ENCODE data around the gene SLX4IP.
A peak's percentile ranks its signal among the peaks of the same experiment; 100 is the strongest.

Gene SLX4IP

DNA sequence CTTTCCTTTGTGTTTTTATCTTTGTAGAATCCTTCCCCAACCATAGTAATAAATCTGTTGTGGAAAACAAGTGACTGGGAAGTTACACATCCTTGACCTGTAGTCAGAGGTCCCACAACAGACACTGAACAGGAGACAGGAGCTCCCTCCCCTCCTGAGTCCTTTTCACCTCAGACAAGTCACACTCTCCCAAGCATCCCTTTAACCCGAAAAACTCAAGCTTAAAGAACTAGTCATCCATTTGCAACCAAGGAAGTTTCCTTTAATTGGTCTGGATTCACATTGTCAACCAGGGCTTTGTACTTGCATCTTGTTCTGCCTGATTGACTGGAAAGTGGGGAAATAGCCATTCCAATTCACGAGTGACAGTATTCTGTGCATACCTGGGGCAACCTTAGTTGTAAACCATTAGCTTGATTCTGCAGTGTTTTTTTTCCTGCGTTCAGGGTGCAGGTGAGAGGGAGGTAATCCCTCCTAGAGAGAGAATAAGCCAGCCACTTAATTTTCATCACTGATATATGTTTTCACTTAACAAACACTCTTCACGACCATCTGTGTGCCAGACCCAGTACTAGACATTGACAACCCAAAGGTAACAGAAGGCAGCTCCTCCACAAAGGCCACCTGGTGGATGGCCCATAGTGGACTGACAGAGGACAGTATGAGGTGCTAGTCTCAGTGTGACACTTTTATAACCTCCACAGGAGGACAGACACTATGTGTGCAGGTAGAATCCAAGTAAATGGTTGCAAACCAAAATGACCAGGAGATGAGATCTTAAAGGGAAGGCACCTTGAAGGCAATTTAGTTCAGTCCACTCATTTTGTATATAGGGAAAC, 112.4 kb downstream of the SLX4IP start:
- no peak overlapping the region for H3K4me3 Mint-ChIP-seq

DNA sequence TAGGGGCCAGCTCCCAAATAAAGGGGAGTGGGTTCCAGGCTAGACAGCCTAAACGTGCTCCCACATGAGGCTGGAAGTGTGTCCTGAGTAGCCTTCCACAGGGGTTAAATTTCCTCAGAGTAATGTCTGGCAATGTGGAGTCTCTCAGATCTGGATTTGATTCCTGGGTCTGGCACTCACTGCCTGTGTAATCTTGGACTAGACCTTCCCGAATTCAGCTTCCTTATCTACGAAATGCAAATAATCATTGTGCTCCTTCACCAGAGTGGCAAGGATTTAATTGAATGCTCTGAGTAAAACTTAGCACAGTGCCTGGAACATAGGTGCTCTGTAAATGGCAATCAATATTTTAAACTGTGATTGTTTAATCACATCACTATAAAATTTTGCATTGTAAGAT, 114.4 kb downstream of the SLX4IP start:
- H3K36me3 Mint-ChIP-seq (ENCODE audit: low read depth): no peaks in the 10 kb centered on the region
- H3K27ac Mint-ChIP-seq: no peak overlapping the region
- no peak overlapping the region for H3K4me3 Mint-ChIP-seq
- H3K27me3 Mint-ChIP-seq: no peaks in the 10 kb centered on the region
- H3K9me3 Mint-ChIP-seq: no peaks in the 10 kb centered on the region
- peaks cover 59% of the 10 kb centered on the region for H3K4me1 Mint-ChIP-seq (ENCODE audit: low read depth)

More for the DNA sequence above, 112.4 kb downstream of the SLX4IP start:
- Mint-ChIP-seq H3K27ac (no peak overlapping the region), H3K27me3 (no peaks in the 10 kb centered on the region), H3K9me3 (no peaks in the 10 kb centered on the region), H3K4me1 (ENCODE audit: low read depth) (peaks cover 45% of the 10 kb centered on the region), H3K36me3 (ENCODE audit: low read depth) (no peaks in the 10 kb centered on the region)

DNA sequence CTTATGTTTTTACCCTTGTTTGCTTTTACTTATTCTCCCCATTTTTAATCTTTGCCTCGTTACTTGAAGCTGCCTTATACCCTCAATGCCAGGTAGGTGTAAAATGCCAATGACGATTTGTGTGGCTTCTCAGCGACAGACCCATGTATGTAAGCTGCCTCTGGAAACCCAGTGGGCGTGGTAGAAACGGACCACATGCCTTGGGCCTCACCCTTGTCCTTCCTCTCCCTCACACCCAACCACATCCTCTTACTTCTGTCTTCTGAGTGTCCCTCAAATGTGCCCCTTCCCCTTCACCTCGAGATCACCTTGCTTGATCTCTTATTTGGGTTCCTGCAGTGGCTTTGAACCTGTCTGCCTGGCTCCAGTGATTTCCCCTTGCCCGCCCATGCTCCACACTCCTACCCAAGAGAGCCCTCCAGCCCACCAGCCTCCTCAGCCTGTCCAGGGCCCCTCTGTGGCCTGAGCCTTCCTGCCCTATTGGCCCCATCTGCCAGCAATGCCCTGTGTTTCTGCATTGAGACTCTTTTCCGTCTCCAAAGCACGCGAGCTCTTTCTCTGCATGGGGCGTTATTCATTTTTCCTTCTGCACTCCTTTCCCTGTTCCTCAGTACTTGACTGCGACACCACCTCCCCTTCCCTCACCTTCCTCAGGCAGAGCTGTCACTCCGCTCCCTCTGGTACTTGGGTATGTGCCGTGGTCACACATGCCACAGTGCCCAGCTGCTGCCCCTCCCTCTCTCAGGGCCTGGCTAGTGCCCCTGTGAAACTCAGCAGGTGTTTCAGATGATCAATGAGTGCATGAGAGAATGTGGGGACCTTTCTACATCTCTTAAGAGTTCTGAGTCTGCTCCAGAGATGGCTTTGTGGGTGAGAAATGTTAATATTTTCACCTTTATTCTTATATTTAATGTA, 115.4 kb downstream of the SLX4IP start:
- H3K4me1 Mint-ChIP-seq (ENCODE audit: low read depth): peaks cover 59% of the 10 kb centered on the region
- H3K27ac Mint-ChIP-seq: peak overlapping the region; percentile 26
- no peak overlapping the region for H3K4me3 Mint-ChIP-seq
- no peaks in the 10 kb centered on the region for H3K27me3 Mint-ChIP-seq
- H3K9me3 Mint-ChIP-seq: no peaks in the 10 kb centered on the region
- no peaks in the 10 kb centered on the region for H3K36me3 Mint-ChIP-seq (ENCODE audit: low read depth)

DNA sequence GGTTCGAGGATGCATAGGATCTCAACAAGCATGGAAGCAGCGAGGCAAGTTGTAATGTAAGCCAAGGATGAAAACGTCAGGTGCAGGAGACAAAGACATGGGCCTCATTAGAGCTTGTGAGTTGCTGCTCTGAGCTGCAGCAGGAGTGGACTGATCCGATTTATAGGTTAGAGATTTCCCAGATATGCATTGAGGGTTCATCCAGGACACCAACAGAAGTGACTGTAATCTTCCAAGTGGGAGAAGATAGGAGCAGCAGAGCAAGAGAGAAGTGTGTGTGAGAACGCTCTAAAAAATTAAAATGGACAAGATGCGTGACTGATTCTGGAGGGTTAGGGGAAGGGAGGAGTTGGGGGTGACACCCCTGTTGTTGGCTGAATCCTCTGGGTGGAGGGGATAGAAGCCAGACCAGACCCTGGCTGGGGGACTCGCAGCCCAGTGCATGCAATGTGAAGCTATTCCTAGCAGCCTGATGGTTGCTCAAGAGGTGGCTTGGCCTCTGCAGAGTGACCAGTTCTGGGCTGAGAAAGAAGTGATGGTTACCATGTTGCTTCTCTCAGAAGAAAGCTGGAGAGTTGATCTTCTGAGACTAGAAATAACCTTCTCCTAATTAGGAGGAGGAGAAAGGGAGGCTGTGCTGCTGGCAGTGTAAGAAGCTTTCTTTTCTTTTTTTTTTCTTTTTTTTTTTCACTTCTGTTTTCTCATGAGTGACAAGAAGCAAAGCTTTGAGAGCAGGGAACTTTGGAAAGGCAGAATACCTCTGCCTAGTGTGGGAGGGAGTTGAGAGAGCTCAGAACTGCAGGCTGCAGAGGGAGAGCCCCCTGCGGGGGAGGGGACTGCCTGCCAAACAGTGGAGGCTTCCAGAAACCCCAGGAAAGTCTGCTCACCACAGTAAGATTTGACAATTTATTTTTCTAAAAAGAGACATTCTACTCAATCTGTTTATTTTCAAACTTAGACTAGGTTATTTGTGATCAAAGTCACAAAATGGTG, 116.9 kb downstream of the SLX4IP start:
- Mint-ChIP-seq H3K9me3 (no peaks in the 10 kb centered on the region), H3K27me3 (no peaks in the 10 kb centered on the region), H3K27ac (no peak overlapping the region), H3K4me1 (ENCODE audit: low read depth) (peaks cover 52% of the 10 kb centered on the region), H3K36me3 (ENCODE audit: low read depth) (peaks cover 3% of the 10 kb centered on the region), H3K4me3 (no peak overlapping the region)

DNA sequence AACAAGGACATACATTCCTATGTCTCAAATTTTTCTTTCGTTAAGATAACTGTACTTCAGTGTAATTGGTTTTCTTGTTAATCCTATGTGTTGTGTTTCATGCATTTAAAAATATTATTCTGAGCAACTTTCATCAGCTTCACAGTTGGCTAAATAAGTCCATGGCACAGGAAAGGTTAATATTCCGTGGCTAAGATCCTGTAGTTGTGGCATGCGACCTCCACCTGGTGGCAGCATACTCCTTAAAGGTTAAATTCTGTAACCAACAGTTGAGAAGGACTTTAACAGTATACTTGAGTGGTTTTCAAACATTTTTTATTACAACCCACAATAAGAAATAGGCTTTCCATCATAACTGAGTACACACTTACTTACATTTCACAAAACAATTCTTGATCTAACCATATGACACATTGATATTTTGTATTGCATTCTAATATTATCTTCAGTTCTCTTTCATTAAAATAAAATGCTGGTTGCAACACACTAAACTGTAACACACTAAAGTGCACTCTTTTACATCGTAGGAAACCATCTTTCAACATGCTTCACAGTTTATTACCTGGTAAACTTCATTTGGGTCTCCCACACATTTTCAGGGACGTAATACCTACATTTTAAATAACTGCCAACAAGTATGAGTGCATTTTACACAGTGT, 118.3 kb downstream of the SLX4IP start:
- H3K4me1 Mint-ChIP-seq (ENCODE audit: low read depth): peaks cover 58% of the 10 kb centered on the region
- no peaks in the 10 kb centered on the region for H3K27me3 Mint-ChIP-seq
- no peaks in the 10 kb centered on the region for H3K9me3 Mint-ChIP-seq
- H3K36me3 Mint-ChIP-seq (ENCODE audit: low read depth): peaks cover 12% of the 10 kb centered on the region
- H3K27ac Mint-ChIP-seq: no peak overlapping the region
- no peak overlapping the region for H3K4me3 Mint-ChIP-seq

DNA sequence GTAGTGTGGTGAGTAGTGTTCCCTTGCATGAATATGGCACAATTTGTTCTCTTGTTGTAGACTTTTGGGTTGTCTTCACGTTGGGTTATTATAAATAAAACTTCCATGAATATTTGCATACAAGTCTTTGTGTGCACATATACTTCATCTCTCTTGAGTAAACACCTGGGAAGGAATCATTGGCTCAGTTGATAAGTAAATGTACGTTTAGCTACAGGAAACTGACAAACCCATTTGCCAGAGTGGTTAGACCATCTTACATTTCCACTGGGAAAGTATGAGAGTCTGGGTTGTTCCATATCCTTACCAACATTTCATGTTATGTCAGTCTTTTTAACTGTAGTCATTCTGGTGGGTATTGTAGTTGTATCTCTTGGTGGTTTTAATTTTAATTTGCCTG, 119.2 kb downstream of the SLX4IP start:
- Mint-ChIP-seq H3K27ac (no peak overlapping the region), H3K27me3 (no peaks in the 10 kb centered on the region), H3K9me3 (no peaks in the 10 kb centered on the region), H3K4me3 (no peak overlapping the region), H3K36me3 (ENCODE audit: low read depth) (peaks cover 14% of the 10 kb centered on the region), H3K4me1 (ENCODE audit: low read depth) (peaks cover 61% of the 10 kb centered on the region)

DNA sequence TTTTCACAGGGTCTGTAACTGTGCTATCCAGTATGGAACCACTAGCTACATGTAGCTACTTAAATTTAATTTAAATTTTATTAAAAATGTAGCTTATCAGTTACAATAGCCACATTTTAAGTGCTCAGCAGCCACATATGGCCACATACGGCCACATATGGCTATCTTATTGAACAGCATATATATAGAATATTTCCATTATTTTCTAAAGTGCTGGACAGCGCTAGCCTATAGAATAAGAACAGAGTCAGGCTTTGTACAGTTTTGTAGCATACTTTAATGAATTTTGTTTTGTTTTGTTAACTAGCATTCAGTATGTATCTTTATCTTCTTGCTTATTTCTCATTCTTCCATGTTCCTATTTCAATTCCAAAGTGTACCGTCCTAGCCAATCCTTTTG, 120.3 kb downstream of the SLX4IP start:
- no peak overlapping the region for H3K4me3 Mint-ChIP-seq
- no peaks in the 10 kb centered on the region for H3K9me3 Mint-ChIP-seq
- peaks cover 14% of the 10 kb centered on the region for H3K36me3 Mint-ChIP-seq (ENCODE audit: low read depth)
- H3K4me1 Mint-ChIP-seq (ENCODE audit: low read depth): peaks cover 55% of the 10 kb centered on the region
- no peaks in the 10 kb centered on the region for H3K27me3 Mint-ChIP-seq
- no peak overlapping the region for H3K27ac Mint-ChIP-seq

DNA sequence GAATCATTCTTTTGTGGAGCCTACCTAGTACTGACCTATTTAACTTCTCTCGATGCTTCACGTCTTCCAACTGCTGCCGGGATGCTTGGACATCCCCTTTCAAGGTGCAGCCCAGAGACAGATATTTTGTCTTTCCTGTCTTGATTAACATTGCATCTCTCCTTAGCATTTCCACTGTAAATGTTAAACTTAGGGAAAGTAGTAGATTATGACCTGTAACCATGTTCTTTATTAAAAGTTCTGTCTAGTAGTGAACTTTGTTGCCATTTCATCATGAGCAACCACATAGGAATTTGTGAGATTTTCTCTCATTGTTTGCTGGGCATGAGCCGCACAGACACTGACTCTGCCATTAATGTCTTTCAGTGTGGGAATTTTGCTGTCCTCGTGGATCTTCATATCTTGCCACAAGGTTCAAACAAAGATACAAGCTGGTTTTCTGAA, 120.8 kb downstream of the SLX4IP start:
- H3K27me3 Mint-ChIP-seq: no peaks in the 10 kb centered on the region
- H3K9me3 Mint-ChIP-seq: no peaks in the 10 kb centered on the region
- H3K4me1 Mint-ChIP-seq (ENCODE audit: low read depth): peaks cover 50% of the 10 kb centered on the region
- no peak overlapping the region for H3K27ac Mint-ChIP-seq
- H3K4me3 Mint-ChIP-seq: no peak overlapping the region
- peaks cover 14% of the 10 kb centered on the region for H3K36me3 Mint-ChIP-seq (ENCODE audit: low read depth)

DNA sequence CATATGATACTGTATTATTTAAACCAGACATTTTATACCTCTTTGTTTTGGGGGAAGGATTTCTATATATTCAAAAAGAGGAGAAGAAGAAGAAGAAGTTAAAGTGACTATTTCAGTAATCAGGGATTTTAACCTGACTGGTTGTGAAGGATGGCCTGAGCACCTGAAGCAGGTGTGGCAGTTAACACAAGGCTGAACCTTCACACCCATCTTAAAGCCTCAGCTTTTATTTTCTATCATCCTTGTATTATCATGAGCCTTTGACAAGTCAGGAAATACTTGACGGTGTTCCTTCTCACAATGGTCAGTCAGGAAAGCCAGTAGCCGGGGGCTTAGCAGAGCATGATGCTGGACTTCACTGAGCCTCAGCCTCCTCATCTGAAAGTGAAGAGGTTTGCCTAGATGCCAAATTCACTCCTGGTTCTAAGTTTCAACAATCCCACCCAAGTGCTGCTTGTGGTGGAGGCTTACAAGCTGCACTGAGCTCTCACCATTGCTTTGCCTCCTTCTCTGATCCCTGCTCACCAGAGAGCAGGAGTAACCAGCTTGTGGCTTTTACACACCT, 121.5 kb downstream of the SLX4IP start:
- Mint-ChIP-seq H3K27me3 (no peaks in the 10 kb centered on the region), H3K4me3 (no peak overlapping the region), H3K4me1 (ENCODE audit: low read depth) (peaks cover 43% of the 10 kb centered on the region), H3K27ac (no peak overlapping the region), H3K9me3 (no peaks in the 10 kb centered on the region), H3K36me3 (ENCODE audit: low read depth) (peaks cover 19% of the 10 kb centered on the region)

DNA sequence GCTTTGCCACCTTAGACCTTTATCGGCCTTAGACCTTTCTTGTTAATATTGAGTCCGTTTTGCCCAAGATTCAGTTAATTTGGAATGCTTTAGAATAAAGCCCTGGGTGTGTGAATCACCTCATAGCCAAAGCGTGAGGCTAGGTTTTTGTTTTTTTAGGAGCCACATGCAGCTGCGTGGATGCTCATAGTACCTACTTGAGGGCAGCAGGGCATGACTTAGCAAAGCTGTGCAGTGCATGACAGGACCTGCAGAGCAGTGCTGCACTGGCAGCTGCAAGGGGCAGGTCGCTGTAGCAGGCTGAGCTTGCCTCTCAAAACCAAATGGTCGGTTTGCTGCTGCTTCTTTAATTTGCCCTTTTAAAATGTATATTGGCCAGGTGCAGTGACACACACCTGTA, 122.6 kb downstream of the SLX4IP start:
- no peaks in the 10 kb centered on the region for H3K27me3 Mint-ChIP-seq
- no peaks in the 10 kb centered on the region for H3K9me3 Mint-ChIP-seq
- H3K27ac Mint-ChIP-seq: no peak overlapping the region
- peaks cover 25% of the 10 kb centered on the region for H3K36me3 Mint-ChIP-seq (ENCODE audit: low read depth)
- no peak overlapping the region for H3K4me3 Mint-ChIP-seq
- peaks cover 32% of the 10 kb centered on the region for H3K4me1 Mint-ChIP-seq (ENCODE audit: low read depth)

DNA sequence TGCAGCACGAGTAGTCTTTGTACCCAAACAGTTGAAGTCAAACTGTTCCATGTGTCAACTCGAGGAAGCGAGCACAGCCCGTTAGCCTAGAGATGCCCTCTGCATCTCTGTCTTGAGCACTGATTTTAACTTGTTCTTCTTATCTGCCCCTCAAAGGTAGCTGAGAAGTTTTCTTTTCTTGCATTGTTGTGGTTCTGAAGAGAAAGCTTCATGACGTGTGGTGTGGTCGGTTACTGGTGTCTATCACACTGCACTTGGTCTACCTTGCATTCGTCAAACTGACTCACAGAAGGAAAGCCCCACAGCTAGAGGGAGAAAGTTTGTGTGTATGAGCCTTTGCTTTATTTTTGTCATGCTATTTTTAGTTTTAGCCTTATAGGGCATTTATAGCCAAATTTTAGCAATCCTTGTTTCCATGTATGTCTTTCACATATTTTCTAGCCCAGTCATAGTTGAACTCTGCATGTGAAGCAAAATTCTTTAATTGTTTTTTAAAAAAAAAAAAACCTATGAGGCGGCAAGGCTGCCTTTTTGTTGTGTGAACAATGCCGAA, 123.6 kb downstream of the SLX4IP start:
- no peaks in the 10 kb centered on the region for H3K27me3 Mint-ChIP-seq
- H3K4me1 Mint-ChIP-seq (ENCODE audit: low read depth): peaks cover 33% of the 10 kb centered on the region
- peaks cover 32% of the 10 kb centered on the region for H3K36me3 Mint-ChIP-seq (ENCODE audit: low read depth)
- H3K4me3 Mint-ChIP-seq: no peak overlapping the region
- no peaks in the 10 kb centered on the region for H3K9me3 Mint-ChIP-seq
- peak overlapping the region; percentile 5 for H3K27ac Mint-ChIP-seq

DNA sequence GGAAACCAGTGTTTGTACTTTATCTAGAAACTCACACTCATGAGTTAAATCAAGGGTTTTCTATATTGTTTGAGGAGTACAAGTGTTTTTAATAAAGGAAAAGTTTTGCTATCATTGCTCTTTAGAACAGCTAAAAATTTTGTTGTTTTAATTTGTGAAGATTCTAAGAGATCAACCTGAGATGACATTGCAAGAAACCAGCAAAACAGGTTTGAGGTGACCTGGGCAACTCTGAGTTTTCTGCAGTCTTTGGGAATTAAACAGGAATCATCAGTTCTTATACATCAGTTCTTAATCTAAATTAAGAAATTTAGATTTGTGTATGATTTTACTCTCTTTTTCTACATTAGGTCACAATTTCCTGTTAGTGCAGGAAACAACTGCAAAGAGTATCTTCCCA, 124.2 kb downstream of the SLX4IP start:
- H3K4me3 Mint-ChIP-seq: no peak overlapping the region
- peaks cover 32% of the 10 kb centered on the region for H3K36me3 Mint-ChIP-seq (ENCODE audit: low read depth)
- no peaks in the 10 kb centered on the region for H3K9me3 Mint-ChIP-seq

DNA sequence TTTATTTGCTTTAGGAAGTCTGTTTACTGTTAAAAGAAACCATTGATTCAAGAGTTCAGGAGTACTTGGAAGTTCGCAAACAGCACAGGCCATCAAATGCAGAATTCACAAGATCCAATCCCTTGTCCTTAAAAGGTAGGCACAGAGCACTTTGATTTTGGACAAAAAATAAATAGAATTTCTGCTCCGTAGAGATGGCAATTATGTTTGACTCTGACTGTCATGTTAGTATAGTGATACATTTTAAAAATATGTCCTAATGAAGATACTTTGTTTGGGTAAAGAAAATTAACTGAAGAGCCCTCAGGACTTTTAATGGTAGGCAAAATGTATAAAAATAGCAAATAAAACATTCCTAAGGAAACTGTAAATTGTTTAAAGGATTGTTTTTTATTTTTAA, 125.6 kb downstream of the SLX4IP start:
- Mint-ChIP-seq H3K36me3 (ENCODE audit: low read depth) (peaks cover 38% of the 10 kb centered on the region), H3K27ac (no peak overlapping the region), H3K9me3 (no peaks in the 10 kb centered on the region), H3K4me3 (no peak overlapping the region), H3K4me1 (ENCODE audit: low read depth) (peaks cover 36% of the 10 kb centered on the region), H3K27me3 (no peaks in the 10 kb centered on the region)

More for the DNA sequence above, 124.2 kb downstream of the SLX4IP start:
- peak overlapping the region; percentile 5 for H3K27ac Mint-ChIP-seq
- H3K27me3 Mint-ChIP-seq: no peaks in the 10 kb centered on the region
- peaks cover 35% of the 10 kb centered on the region for H3K4me1 Mint-ChIP-seq (ENCODE audit: low read depth)
